ENCODE data around the gene GJD2. TPM values are rescaled to one million over a fixed set of nuclear protein-coding genes. Genes with fewer than 3 reads are reported as not detected.

The GJD2 gene
- 1 to 10 TPM in 1 of 3 donors, not detected in 2; 2.8 TPM for polyA plus RNA-seq

DNA sequence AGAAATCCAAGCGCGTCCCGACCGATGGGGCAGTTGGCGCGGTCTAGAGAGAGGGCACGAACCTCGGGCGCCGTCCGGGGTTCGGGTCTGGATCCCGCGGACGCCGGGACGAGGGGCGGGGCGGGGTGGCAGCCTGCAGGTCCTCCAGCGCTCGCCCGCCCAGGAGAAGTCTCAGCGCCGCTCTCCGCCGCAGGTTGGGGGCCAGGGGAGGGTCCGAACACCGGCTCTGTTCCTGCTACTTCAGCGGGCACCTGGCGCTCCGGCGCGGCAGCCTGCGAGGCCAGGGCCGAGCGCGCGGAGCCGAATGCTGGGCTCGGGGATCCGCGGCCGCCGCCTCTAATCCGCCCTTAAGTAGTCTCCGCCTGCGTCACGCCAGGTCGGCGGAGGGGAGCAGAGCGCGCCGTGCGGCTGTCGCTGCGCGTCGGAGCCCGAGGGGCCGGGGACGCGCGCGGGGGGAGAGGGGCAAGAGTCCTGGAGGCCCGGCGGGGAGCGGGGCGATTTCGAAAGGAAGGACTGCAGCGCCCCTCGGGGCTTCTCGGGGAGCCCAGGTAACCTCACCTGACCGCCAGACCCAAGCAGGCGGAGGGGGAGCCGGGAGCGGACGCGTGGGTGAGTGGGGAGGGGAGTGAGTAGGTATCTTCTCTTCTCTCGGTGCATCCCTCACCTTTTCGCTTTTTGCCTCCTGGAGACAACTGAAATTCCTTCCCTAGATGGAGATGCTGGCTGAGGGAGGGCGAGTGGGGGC is at the start of gene GJD2:
TSS of gene GJD2 (minus strand) at position 325 of the 745 bp plus-strand sequence. CDS start 510 bp downstream, outside the sequence.
- 1 to 2% (median 1%) methylated on average over 75 to 81 of the region's 81 CpGs for WGBS, 3 donors
- H3K27ac ChIP-seq (ENCODE audit: low read depth, low read length) = no peak within 1 kb of the TSS

DNA sequence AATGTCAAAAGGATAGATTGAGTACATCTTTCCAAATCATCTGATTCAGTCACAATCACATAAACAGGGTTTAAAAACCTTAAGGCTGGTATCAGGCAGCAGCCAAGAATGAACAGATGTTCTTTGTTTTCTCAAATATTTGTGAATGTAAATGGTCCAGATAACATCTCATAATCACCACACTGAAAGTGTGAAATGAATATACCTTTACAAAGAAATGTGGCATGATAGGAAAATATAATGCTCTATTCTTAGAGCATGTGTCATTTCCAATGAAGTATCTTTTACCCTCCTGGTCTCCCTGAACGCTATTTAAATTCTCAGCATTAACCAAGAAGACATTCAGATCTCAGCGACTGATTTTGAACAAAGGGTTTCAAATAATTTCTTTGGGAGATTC is 49.3 kb upstream of the GJD2 start:
- WGBS, 3 donors = 71 to 77% (median 73%) methylated on average over 2 of the region's 2 CpGs
- H3K27ac ChIP-seq (ENCODE audit: low read depth, low read length) = no peak overlapping the region

DNA sequence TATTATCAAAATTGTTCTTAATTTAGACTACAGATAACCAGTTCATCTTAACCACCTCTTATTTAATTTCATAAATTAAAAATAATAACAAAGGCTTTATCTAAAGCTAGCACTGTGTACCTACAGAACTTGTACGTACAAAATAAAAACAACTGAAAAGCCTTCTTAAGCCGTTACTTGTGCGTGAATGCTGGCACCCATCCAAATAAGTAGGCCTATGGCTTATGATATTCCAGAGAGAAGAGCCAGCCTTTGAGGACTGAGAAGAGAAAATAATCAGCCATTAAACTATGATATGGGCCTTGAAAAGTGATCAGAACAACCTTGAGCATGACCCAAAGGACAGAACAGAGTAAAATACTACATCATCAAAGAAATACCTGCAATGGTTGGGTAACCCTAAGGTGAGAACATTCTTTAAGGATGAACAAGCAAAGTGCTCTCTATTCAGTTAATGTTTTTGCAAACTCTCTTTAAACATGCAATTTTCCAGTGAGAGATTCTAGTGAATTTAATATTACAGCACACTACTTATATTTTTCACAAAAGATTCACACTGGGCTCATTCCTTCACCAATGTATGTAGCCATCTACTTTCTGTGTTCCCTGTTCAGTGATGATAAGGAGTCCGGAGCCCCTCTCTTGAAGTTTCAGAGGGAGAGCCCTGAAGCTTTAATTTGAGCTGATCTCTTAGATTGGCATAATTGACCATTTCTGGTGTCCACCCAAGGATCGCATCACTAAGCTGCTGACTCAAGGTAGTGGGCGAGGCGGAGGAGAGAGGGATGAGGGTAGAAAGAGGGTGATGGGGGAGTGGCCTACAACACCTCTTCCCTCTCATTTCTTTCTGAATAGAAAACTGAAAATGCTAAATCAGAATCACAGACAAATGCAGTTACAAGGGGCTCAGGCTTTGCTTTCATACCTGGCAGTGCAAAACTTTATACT is 48.3 kb upstream of the GJD2 start:
- 87 to 88% (median 87%) methylated on average over 7 of the region's 7 CpGs for WGBS, 3 donors
- H3K27ac ChIP-seq (ENCODE audit: low read depth, low read length) = no peak overlapping the region

DNA sequence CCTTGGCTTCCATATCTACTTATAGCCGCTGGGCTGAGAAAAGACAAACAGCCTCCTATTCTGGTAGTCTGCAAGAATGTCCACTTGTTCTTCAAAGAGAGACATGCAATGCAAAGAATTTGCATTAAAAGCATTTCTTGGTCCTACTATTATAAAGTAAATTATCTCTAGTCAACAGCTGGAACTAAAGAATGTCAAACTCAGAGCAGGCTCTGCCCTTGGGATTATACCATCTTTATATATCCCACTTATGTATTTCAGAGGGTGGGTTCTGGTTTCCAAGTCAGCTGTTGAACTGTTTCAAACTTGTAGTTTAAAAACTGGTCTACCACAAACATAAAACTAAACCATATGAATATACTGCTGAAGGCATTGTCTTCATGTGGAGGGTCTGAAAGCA is 47.6 kb upstream of the GJD2 start:
- H3K27ac ChIP-seq (ENCODE audit: low read depth, low read length) = no peak overlapping the region
- 82 to 100% (median 90%) methylated on average over 1 of the region's 1 CpG for WGBS, 3 donors

DNA sequence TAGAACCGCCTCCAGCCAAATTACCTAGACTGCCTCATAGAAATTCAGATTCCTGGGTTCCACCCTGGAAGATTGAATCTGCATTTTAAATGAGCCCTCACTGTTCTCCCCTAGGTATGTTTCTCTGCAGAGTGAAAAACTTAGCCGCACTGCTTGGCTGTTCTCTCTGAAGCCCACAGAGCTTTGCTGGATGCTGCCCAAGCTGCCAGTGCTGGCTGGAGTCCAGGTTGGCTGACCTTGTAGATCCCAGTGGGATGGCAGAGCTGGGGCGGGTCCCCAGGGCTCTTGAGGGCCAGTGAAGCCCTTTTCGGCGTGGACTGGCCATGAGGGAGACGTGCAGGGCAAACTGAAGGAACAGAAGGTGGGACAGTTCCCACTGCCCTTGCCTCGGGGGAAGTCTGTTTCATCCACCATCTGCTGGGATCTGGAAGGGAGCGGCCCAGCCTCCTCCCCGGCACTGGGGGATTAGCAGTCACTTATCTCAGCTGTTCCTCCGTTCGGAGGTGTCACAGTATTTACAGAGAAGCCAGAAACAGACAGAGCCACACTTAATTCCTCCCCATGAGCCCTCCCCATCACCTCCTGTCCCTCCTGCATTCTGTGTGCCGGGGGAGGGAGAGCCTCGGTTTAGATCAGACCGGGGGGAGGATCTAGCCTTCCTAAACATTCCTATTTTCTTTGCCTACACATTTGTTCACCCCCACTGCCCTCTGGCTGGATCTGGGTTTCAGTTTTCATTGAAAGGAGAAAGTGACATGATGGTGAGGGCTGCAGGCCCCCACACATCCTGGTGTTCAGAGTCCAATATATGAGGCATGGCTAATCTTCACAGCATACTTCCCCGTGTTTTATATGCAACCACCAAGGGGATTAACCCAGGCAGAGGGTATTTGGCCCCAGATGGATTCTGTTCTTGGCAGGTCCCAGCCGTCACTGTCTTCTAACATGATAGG is 44.6 kb upstream of the GJD2 start:
- no peak overlapping the region for H3K27ac ChIP-seq (ENCODE audit: low read depth, low read length)

DNA sequence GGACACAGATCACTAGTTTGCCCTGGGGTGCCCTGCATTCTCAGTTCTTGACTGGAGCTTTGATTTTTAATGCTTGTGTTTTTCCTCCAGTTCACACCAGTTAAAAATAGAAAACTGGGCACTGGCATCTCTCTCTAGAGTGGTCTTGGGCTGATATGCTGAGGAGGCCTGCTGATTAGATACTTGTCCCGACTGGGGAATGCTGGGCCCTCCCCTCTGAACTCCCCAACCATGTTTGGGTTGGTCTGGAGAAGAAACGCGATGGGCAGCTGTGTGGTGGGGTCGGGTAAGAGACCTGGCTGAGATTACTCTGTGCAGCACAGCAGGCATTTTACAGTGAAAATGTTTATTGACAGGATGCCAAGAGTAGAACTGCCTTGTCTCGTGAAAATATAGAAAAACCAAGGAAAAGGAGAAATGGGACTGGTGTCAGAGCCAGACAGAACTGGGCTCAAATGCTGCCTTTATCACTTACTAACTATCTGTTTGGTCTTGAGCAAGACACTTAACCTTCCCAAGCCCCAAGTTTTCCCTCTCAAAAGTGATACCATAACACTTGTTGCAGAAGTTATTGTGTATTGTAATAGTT is 42.1 kb upstream of the GJD2 start:
- WGBS, 3 donors = 51 to 67% (median 60%) methylated on average over 5 of the region's 5 CpGs
- no peak overlapping the region for H3K27ac ChIP-seq (ENCODE audit: low read depth, low read length)

More for the DNA sequence above, 44.6 kb upstream of the GJD2 start:
- WGBS, 3 donors = 29 to 39% (median 36%) methylated on average over 16 of the region's 16 CpGs

DNA sequence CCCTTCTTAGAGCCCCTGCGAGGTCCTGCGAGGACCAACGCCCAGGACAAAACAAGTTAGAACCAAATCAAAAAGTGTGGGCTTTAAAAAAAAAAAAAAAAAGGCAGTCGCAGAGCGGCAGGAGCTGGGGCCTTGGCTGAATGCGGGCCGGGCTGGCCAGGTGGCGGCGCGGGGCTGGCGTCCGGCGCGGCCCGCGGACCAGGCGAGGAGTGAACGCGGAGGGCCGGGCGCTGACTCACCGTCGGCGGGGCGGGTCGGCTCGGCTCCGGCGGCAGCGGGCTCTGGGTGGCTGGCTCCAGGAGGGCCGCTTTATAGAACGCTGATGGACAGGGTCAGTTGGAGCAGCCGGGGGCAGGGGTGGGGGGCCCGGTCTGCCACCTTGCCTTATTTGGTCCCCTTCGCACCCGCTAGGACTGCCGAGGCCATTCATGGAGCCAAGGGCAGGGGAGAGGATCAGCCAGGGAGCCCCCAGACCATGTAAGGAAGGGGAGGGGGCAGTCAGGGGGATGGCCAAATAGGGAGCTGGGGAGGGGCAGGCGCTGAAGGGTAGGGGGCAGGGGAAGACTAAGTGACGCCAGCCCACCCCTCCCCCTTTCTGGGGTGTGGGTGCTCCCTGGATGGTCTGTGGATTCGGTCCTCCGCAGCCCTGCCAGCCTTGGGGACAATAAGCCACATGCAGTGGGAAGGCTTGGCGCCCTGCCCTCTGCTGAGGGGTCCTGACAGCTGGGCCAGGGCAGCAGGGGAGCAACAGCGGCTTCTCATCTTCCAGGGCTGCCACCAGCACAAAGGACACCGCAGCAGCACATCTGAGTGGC is 40.7 kb upstream of the GJD2 start, which contains the start of gene ACTC1:
TSS of gene ACTC1 (minus strand) at position 283 of the 815 bp plus-strand sequence. CDS start 741 bp downstream, outside the sequence.
- WGBS, 3 donors = 10 to 12% (median 12%) methylated on average over 42 to 44 of the region's 44 CpGs

DNA sequence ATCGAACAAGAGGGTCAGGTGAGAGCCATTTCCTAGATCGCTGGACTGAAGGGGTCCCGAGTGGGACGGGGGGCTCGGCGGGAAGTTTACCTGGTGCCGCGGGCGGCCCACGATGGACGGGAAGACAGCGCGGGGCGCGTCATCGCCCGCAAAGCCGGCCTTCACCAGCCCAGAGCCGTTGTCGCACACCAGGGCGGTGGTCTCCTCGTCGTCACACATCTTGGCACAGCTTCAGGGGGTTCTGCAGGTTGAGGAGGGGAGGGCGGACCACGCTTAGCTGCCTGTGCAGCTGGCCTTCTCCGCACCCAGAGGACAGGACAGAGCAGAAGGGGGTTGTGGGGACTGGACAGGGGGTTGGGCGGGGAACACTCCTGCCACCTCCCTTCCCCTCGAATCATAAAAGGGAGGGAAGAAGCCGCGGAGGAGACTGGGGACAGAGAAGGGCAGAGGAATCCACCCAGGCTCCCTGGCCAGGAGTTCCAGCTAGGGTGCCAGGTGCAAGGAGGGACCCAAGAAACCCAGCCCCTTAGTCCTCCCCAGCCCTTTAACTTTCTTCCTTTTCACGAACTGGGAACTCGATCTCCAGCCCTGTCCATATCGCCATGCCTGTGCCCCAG is 39.9 kb upstream of the GJD2 start:
- H3K27ac ChIP-seq (ENCODE audit: low read depth, low read length) = no peak overlapping the region
- 23 to 28% (median 24%) methylated on average over 33 of the region's 33 CpGs for WGBS, 3 donors

More for the DNA sequence above, 40.7 kb upstream of the GJD2 start, which contains the start of gene ACTC1:
- H3K27ac ChIP-seq (ENCODE audit: low read depth, low read length) = no peak within 1 kb of the TSS

DNA sequence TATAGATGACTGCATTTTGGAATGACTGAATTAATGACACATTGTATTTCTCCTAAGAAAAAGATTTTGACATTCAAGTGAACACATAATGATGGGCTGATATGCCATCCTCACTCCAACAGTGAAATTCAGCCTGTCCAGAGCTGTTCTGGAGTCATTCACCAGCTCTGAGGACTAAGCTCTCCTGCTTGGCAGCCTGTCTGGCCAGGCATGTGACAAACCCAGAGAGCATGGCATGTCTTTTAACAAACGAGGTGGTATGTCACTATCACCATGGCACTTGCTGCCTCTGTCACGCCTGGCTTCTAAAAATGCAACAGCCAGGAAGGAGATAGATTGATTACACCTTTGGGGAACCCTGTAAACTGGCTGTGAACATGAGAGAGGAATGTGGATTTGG is 39.1 kb upstream of the GJD2 start:
- H3K27ac ChIP-seq (ENCODE audit: low read depth, low read length) = no peak overlapping the region
- WGBS, 3 donors = 29 to 50% (median 41%) methylated on average over 2 of the region's 2 CpGs

DNA sequence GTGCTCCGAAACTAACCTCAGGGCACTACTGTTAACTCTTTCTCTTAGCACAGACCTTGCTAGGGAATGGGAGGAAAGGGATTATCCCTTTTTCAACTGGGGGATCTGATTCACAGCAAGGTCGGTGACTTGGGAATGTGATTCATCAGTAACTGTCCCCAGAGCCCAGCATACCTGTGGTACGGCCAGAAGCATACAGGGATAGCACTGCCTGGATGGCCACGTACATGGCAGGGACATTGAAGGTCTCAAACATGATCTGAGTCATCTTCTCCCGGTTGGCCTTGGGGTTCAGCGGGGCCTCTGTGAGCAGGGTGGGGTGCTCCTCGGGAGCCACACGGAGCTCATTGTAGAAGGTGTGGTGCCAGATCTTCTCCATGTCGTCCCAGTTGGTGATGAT is 38.3 kb upstream of the GJD2 start:
- 83 to 90% (median 90%) methylated on average over 9 of the region's 9 CpGs for WGBS, 3 donors
- H3K27ac ChIP-seq (ENCODE audit: low read depth, low read length) = no peak overlapping the region

DNA sequence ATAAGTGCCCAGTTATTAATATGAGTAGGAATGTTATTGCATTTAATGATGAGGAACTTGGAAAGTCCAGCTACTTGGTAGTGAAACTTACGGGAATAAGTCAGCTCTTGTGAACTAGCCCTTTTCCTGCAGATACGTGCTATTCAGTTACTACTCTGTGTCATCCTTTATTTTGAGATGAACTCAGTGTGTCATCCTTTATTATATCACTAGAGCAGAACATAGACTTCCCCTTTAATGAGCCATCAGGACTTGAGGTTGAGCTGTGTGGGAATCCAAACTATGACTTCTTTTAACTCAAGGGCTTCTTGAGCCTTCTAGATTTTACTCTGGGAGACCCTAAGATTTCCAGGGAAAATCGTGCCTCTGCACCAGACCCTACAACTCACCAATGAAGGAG is 36.9 kb upstream of the GJD2 start:
- H3K27ac ChIP-seq (ENCODE audit: low read depth, low read length) = no peak overlapping the region
- WGBS, 3 donors = 72 to 75% (median 74%) methylated on average over 3 of the region's 3 CpGs

DNA sequence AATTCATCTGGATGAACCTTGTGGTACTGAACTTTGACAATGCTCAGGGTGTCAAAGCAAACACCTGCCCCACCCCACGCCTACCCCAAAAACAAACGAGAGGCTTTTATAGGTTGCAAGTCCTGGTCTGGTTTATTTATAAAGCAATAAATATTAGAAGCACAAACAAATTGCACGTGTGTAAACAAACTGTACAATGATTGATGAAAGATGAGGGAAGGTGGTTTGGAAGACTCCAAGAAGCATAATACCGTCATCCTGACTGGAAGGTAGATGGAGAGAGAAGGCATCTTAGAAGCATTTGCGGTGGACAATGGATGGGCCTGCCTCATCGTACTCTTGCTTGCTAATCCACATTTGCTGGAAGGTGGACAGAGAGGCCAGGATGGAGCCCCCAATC is 35.3 kb upstream of the GJD2 start:
- no peak overlapping the region for H3K27ac ChIP-seq (ENCODE audit: low read depth, low read length)
- WGBS, 3 donors = 57 to 76% (median 69%) methylated on average over 6 of the region's 6 CpGs

DNA sequence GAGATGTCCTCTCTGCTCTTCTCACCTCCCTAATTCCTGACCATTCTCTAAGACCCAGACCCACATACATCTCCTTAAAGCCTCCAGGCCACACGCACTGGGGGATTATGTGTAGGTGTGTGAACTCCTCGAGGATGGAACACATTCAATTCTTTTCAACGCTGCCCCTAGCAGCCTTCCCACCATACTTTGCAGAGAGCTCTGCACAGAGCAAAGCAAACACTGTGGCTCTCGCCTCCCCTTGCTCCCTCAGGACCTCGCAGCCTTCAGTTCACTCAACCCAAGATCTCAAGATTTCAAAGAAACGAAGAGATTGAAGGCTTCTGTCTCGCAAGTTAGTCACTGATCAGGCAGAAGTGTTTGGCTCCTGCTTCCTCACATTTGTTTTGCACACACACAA is 34.5 kb upstream of the GJD2 start:
- no peak overlapping the region for H3K27ac ChIP-seq (ENCODE audit: low read depth, low read length)

DNA sequence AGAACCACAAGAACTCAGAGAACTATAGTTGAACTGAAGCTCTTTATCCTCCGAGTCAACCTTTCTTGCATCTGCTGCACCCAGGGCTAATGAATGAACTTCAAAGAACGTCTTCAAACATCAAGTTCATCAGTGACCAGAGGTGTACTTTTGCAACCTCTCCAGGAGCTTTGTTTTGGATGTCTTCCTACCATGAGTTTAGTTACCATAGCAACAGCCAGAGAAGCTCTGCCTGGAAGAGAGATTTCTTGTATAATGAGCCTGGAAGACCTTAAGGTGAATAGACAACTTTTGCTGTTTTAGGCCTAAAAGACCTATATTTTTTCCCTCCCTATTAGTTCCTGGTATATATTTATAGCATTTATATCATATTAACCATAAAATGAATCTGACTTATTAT is 31.4 kb upstream of the GJD2 start:
- H3K27ac ChIP-seq (ENCODE audit: low read depth, low read length) = no peak overlapping the region
- WGBS, 3 donors = 52 to 81% (median 80%) methylated on average over 2 of the region's 2 CpGs

More for the DNA sequence above, 34.5 kb upstream of the GJD2 start:
- 64 to 71% (median 71%) methylated on average over 7 of the region's 7 CpGs for WGBS, 3 donors

DNA sequence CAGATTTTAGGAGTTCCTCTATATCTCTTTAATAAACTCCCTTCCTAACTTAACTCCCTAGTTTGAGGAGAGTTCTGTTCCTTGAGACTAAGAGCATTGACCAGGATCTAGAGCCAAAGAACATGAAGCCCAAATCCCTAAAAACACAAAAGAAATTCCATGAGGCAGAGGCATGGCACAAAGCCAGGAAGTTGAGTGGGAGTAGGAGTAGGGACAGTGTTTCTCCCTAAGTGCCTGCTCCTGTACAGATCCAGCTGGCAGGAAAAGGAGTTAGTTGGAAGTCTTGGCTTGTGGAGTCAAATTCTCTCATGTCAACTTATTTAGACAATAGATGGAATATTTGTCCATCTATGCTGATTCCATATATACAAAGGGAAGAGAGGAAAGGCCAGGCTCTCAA is 29.2 kb upstream of the GJD2 start:
- no peak overlapping the region for H3K27ac ChIP-seq (ENCODE audit: low read depth, low read length)

DNA sequence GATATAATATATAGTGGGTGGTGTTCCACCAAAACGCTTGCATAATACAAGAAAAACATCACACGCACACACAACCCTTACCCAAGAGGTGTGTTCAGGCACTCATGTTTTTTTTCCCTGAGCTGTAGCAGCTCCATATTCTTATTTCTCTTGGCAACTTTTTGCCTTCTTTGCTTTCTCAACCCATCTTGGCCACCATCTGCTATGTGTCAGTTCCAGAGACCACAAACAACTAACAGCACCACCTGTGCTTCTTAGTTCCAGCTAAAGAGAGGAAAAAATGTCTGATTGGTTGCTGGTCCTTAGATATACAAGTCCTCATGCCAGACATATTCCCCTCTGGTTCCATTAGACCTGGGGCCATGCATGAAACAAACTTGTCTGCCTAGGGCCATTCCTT is 28.6 kb upstream of the GJD2 start:
- no peak overlapping the region for H3K27ac ChIP-seq (ENCODE audit: low read depth, low read length)
- 93 to 96% (median 96%) methylated on average over 2 of the region's 2 CpGs for WGBS, 3 donors

DNA sequence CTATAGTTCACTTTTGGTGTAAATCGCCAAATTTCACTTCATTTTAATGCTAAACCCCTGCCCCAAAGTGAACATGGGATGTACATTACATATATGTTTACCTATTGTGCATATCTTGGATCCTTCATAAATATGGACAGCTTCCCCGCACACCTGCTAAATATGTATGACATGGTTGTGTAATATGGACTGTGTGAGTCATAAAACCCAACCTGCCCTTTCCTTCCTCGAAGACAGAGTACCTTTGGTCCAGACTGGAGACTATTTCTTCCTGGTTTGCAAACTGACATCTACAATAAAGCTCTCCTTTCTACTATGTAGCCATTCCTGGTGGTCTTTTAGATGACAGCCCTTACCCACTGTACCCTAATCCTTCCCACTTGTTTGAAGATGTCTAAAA is 28.1 kb upstream of the GJD2 start:
- WGBS, 3 donors = 75 to 84% (median 81%) methylated on average over 3 of the region's 3 CpGs
- H3K27ac ChIP-seq (ENCODE audit: low read depth, low read length) = no peak overlapping the region

Data from adipose tissue (tissue), 3 donors.